Measurements from ENCODE around the gene SLC39A11.
A peak's percentile ranks its signal among the peaks of the same experiment; 100 is the strongest.

SLC39A11 gene

DNA sequence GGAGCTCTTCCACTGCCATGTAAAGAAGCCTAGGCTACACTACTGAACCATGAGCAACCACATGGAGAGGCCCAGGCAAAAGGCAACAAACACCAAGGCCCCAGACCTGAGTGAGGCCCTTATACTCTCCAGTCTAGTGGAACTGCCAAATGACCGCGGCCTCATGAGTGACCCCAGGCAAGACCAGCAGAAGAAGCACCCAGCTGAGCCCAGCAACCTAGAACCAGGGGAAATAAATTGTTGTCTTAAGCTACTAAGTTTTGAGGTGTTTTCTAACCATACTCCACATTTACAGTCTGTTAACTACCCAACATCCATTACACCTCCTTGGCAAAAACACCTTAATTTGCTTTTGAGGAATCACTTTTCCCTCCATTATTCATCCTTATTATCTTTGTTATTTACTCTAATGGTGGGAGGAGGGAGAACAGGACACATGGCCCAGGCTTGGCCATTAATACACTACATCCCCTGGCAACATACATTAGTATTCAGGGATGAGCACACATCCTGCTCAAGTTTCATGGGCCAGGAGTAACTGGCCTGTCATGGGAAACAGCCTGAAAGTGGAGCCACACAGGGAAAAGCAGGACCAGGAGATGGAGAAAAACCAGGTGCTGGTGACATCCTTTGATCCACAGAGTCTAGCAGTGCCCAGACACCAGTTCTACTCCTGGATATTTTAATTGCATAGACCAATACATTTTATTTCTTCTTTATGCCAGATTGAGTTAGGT lies 26.2 kb downstream of the SLC39A11 start:
- no peak for TF ChIP-seq CTCF (conservative IDR thresholded peaks at IDR 0.05; ENCODE audit: low read depth, low read length)
- Histone ChIP-seq H2AFZ (ENCODE audit: low read depth) (no peak overlapping the region), H3K79me2 (ENCODE audit: insufficient read depth, low read depth) (no peaks in the 10 kb centered on the region; the same call in 1 of the 2 replicates), H3K4me3 (IDR thresholded peaks at IDR 0.05; ENCODE audit: insufficient read depth, low read depth, low read length) (no peak overlapping the region), H3K36me3 (ENCODE audit: insufficient read depth) (no peaks in the 10 kb centered on the region), H3K4me1 (ENCODE audit: low read depth, poor library complexity, severe bottlenecking) (peaks cover 20% of the 10 kb centered on the region), H3K9ac (no peak overlapping the region), H3K27me3 (ENCODE audit: insufficient read depth, low read depth) (no peaks in the 10 kb centered on the region), H3K4me2 (no peak overlapping the region), H3K27ac (no peak overlapping the region), H4K20me1 (ENCODE audit: insufficient read depth) (no peaks in the 10 kb centered on the region)

GRCh38 chr17:73065376-73065775 lies 27.1 kb downstream of the SLC39A11 start:
- H3K27me3 ChIP-seq (ENCODE audit: insufficient read depth, low read depth): no peaks in the 10 kb centered on the region
- no peaks in the 10 kb centered on the region for H4K20me1 ChIP-seq (ENCODE audit: insufficient read depth)
- H2AFZ ChIP-seq (ENCODE audit: low read depth): no peak overlapping the region
- peaks cover 20% of the 10 kb centered on the region for H3K4me1 ChIP-seq (ENCODE audit: low read depth, poor library complexity, severe bottlenecking)
- no peak overlapping the region for H3K27ac ChIP-seq
- no peaks in the 10 kb centered on the region; the same call in 1 of the 2 replicates for H3K79me2 ChIP-seq (ENCODE audit: insufficient read depth, low read depth)
- H3K4me2 ChIP-seq: no peak overlapping the region
- TF ChIP-seq CTCF (conservative IDR thresholded peaks at IDR 0.05; ENCODE audit: low read depth, low read length): no peak
- H3K36me3 ChIP-seq (ENCODE audit: insufficient read depth): no peaks in the 10 kb centered on the region
- H3K9ac ChIP-seq: no peak overlapping the region
- H3K4me3 ChIP-seq (IDR thresholded peaks at IDR 0.05; ENCODE audit: insufficient read depth, low read depth, low read length): no peak overlapping the region

- Histone ChIP-seq H3K36me3 (ENCODE audit: insufficient read depth) (no peaks in the 10 kb centered on the region), H3K79me2 (ENCODE audit: insufficient read depth, low read depth) (no peaks in the 10 kb centered on the region; the same call in 1 of the 2 replicates), H3K4me3 (IDR thresholded peaks at IDR 0.05; ENCODE audit: insufficient read depth, low read depth, low read length) (no peak overlapping the region), H3K9ac (no peak overlapping the region), H3K4me2 (peak overlapping the region; percentile 5; the same call in 1 of the 2 replicates), H3K4me1 (ENCODE audit: low read depth, poor library complexity, severe bottlenecking) (peaks cover 20% of the 10 kb centered on the region), H3K27ac (no peak overlapping the region), H4K20me1 (ENCODE audit: insufficient read depth) (no peaks in the 10 kb centered on the region), H2AFZ (ENCODE audit: low read depth) (no peak overlapping the region), H3K27me3 (ENCODE audit: insufficient read depth, low read depth) (no peaks in the 10 kb centered on the region)
- TF ChIP-seq CTCF (conservative IDR thresholded peaks at IDR 0.05; ENCODE audit: low read depth, low read length): no peak
These were observed 28.2 kb downstream of the SLC39A11 start for GRCh38 chr17:73064084-73064938.

DNA sequence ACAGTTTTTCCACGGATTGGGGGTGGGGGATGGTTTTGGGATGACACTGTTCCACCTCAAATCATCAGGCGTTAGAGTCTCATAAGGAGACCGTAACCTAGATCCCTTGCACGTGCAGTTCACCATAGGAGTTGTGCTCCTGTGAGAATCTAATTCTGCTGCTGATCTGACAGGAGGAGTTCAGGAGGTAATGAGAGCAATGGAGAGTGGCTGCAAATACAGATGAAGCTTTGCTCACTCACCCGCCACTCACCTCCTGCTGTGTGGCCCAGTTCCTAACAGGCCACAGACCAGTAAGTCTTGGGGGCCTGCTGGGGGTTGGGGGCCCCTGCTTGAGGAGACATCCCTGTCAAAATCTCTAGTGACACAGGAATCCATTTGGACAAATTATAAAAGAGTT lies 29.8 kb downstream of the SLC39A11 start:
- Histone ChIP-seq H3K79me2 (ENCODE audit: insufficient read depth, low read depth) (no peaks in the 10 kb centered on the region; the same call in 1 of the 2 replicates), H3K27ac (no peak overlapping the region)
- TF ChIP-seq CTCF (conservative IDR thresholded peaks at IDR 0.05; ENCODE audit: low read depth, low read length): no peak

More for the DNA sequence above, 29.8 kb downstream of the SLC39A11 start:
- Histone ChIP-seq H3K4me3 (IDR thresholded peaks at IDR 0.05; ENCODE audit: insufficient read depth, low read depth, low read length) (no peak overlapping the region), H4K20me1 (ENCODE audit: insufficient read depth) (no peaks in the 10 kb centered on the region), H3K9ac (no peak overlapping the region), H3K4me1 (ENCODE audit: low read depth, poor library complexity, severe bottlenecking) (peaks cover 20% of the 10 kb centered on the region), H3K27me3 (ENCODE audit: insufficient read depth, low read depth) (no peaks in the 10 kb centered on the region), H3K4me2 (no peak overlapping the region), H3K36me3 (ENCODE audit: insufficient read depth) (no peaks in the 10 kb centered on the region), H2AFZ (ENCODE audit: low read depth) (no peak overlapping the region)
